ES-I3 (cell line): ENCODE results near the gene TMEM145.

Experiments
- H3K36me3 ChIP-seq: 2 replicates; pipeline ENCODE4 v1.6.1; 2013; ENCODE audit warnings: mild to moderate bottlenecking, low read length, control low read depth, moderate library complexity; ENCODE audit not compliant: insufficient read depth
- H3K4me1 ChIP-seq: 2 replicates; pipeline ENCODE4 v1.6.1; 2013; ENCODE audit warnings: mild to moderate bottlenecking, control low read depth, low read length; ENCODE audit not compliant: insufficient read depth
- H3K9ac ChIP-seq: 2 replicates; pipeline ENCODE4 v1.6.1; 2013; ENCODE audit warnings: low read depth, mild to moderate bottlenecking, low read length, moderate library complexity
- H3K9me3 ChIP-seq: 2 replicates; pipeline ENCODE4 v1.6.1; 2013; ENCODE audit warnings: mild to moderate bottlenecking, low read length, moderate library complexity; ENCODE audit not compliant: control insufficient read depth, insufficient read depth

Gene TMEM145

DNA sequence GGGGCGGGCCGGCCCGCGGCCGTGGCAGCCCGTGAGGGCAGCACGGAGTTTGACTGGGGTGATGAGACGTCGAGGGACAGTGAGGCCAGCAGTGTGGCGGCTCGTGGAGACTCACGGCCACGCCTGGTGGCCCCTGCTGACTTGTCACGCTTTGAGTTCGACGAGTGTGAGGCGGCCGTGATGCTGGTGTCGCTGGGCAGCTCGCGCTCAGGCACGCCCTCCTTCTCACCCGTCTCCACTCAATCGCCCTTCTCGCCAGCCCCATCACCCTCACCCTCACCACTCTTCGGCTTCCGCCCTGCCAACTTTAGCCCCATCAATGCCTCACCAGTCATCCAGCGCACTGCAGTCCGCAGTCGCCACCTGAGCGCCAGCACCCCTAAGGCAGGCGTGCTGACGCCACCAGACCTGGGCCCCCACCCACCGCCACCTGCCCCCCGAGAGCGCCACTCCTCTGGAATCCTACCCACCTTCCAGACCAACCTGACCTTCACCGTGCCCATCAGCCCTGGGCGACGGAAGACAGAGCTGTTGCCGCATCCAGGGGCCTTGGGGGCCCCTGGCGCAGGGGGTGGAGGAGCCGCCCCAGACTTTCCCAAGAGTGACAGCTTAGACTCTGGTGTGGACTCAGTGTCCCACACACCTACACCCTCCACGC lies 39.6 kb upstream of the TMEM145 start:
- Histone ChIP-seq H3K9me3 (no peaks in the 10 kb centered on the region), H3K36me3 (no peaks in the 10 kb centered on the region; the same call in 1 of the 2 replicates), H3K9ac (no peak overlapping the region), H3K4me1 (peaks cover 26% of the 10 kb centered on the region)

DNA sequence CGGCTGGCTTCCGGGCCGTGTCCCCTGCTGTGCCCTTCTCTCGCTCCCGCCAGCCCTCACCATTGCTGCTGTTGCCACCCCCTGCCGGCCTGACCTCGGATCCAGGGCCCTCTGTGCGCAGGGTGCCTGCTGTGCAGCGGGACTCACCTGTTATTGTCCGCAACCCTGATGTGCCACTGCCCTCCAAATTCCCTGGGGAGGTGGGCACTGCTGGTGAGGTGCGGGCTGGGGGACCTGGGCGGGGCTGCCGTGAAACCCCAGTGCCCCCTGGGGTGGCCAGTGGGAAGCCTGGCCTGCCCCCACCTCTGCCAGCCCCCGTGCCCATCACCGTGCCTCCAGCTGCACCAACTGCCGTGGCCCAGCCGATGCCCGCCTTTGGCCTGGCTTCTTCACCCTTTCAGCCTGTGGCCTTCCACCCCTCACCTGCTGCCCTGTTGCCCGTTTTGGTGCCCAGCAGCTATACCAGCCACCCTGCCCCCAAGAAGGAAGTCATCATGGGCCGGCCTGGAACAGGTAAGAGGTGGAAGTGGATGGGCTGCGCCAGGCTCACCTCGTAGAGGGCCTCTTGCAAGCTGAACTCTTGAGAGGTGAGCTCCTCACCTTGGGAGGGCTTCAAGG lies 38.9 kb upstream of the TMEM145 start:
- H3K36me3 ChIP-seq: no peaks in the 10 kb centered on the region; the same call in 1 of the 2 replicates
- no peak overlapping the region for H3K9ac ChIP-seq
- H3K4me1 ChIP-seq: peaks cover 26% of the 10 kb centered on the region
- no peaks in the 10 kb centered on the region for H3K9me3 ChIP-seq

DNA sequence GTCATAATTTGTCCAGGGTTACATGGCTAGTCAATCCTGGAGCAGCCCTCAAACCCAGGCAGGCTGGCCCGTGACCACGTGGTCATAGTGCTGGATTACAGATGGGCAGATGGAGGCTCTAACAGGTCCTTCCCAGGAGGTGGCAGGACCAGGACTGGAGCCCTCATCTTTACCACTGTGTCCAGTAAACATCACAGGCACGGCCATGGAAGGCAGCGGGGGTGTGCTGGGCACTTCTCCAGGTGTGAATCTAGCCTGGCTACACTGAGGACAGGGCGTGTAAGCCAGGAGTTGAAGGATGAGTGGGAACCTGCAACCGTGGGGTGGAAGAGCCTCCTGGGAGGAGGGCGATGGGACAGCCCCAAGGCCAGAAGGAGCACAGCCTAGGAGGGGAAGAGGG lies 38.0 kb upstream of the TMEM145 start:
- Histone ChIP-seq H3K4me1 (peaks cover 25% of the 10 kb centered on the region), H3K36me3 (no peaks in the 10 kb centered on the region; the same call in 1 of the 2 replicates), H3K9me3 (no peaks in the 10 kb centered on the region), H3K9ac (no peak overlapping the region)

GRCh38 chr19:42275517-42275916 lies 37.6 kb upstream of the TMEM145 start:
- peaks cover 21% of the 10 kb centered on the region; the same call in 1 of the 2 replicates for H3K4me1 ChIP-seq
- no peaks in the 10 kb centered on the region; the same call in 1 of the 2 replicates for H3K36me3 ChIP-seq
- H3K9me3 ChIP-seq: no peaks in the 10 kb centered on the region
- no peak overlapping the region for H3K9ac ChIP-seq

- no peaks in the 10 kb centered on the region; the same call in 1 of the 2 replicates for H3K36me3 ChIP-seq
- H3K4me1 ChIP-seq: peaks cover 15% of the 10 kb centered on the region; the same call in 1 of the 2 replicates
- H3K9ac ChIP-seq: no peak overlapping the region
- no peaks in the 10 kb centered on the region for H3K9me3 ChIP-seq
Observed at GRCh38 chr19:42276284-42276683, 36.8 kb upstream of the TMEM145 start.

- Histone ChIP-seq H3K4me1 (peaks cover 13% of the 10 kb centered on the region; the same call in 1 of the 2 replicates), H3K9me3 (no peaks in the 10 kb centered on the region), H3K9ac (no peak overlapping the region), H3K36me3 (no peaks in the 10 kb centered on the region; the same call in 1 of the 2 replicates)
Observed at GRCh38 chr19:42276821-42277220, 36.3 kb upstream of the TMEM145 start.

DNA sequence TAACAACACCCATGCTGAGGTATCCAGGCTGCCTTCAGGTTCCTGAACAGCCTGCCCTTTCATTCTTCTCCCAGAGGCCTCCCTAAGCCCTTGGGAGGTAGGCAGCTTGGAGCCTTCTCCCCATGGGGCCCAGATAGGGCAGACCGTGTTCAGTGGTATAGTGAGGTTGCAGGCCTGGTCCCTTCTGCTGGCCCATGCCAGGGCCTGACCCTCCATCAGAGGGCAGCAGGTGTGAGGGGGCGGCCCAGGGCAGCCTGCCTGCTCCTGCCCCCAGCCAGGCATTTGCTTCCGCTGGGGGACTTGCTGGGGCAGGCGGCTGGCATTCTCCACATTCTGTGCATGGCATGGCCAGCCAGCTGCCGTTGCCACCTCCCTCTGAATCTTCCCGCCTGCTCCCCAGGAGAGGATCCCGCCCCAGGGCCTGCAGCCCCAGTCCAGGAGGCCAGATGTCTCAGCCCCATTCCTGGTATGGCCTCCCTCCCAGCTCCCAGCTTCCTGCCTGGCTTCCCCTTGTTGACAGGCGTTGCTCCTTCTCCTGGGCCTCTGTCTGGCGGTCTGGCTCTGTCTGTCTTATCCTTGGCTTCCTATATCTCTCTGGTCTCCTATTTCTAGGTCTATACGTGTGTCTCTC lies 35.2 kb upstream of the TMEM145 start:
- Histone ChIP-seq H3K9ac (no peak overlapping the region), H3K36me3 (no peaks in the 10 kb centered on the region; the same call in 1 of the 2 replicates), H3K9me3 (no peaks in the 10 kb centered on the region), H3K4me1 (peaks cover 21% of the 10 kb centered on the region)

DNA sequence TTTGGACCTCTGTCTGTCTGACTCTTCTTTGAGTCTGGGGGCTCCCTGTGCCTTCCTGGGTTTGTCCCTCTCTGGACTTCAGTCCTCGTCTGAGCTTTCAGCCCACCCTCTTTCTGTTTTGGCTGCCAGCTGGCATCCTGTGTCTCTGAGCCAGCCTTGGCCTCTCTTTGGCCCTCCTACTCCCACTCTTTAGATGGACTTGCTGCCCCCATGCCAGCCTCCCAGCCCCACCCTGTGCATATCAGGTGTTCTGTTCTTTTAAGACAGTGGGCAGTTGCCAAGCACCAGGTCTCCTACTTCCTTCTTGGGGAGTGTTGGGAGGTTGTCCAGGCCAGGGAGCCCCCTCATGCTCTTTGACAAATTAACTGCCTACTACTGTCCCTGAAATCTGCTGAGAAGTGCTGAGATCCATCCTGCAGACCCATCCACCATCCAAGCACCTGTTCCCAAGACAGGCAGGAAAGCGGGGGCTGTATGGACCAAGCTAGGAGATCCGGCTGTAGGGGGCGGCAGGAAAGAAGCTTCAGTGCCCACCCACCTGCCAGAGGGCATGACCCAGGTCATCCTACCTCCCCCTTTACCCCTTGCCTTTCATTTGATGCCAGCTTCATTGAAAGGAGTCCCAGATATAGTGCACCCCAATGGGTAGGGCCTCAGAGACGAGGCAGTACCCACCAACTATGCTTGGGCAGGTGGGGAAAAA lies 34.5 kb upstream of the TMEM145 start:
- no peaks in the 10 kb centered on the region for H3K9me3 ChIP-seq
- peaks cover 25% of the 10 kb centered on the region for H3K4me1 ChIP-seq
- no peaks in the 10 kb centered on the region; the same call in 1 of the 2 replicates for H3K36me3 ChIP-seq
- no peak overlapping the region for H3K9ac ChIP-seq

DNA sequence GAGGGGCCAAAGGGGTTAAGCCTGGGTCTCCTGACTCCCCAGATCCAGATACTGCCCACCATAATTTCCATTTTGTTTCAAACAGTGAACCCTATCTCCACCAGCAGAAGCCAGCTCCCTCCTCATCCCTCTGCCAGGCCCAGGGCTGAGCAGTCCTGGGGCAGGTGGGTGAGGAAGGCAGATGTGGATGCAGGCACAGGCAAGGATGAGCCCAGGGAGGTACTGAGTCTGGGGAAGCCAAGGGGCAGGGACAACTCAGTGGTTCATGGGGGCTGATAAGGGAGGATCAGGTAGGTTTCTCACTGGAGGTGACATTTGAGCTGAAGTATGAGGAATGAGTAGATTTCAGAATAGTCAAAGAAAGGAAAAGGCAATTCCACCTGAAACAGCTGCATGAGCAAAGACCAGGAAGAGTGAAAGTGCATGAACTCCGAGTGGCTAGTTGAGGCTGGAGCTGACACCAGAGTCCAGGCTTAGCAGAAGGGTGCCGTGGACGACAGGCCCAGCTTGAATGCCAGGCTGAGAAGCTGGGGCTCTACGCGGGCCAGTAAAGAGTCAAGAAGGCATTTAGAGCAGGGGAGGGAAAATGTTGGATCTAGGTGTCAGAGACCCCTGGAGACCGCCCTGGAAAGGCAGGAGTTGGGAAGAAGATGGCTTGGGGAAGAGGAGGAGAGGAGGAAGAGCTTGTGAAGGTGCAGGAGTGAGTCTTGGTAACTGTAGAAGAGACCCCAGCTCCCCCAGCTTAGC lies 33.8 kb upstream of the TMEM145 start:
- no peaks in the 10 kb centered on the region for H3K9me3 ChIP-seq
- H3K4me1 ChIP-seq: peaks cover 25% of the 10 kb centered on the region
- peak overlapping the region; percentile 86 for H3K9ac ChIP-seq
- H3K36me3 ChIP-seq: no peaks in the 10 kb centered on the region; the same call in 1 of the 2 replicates

DNA sequence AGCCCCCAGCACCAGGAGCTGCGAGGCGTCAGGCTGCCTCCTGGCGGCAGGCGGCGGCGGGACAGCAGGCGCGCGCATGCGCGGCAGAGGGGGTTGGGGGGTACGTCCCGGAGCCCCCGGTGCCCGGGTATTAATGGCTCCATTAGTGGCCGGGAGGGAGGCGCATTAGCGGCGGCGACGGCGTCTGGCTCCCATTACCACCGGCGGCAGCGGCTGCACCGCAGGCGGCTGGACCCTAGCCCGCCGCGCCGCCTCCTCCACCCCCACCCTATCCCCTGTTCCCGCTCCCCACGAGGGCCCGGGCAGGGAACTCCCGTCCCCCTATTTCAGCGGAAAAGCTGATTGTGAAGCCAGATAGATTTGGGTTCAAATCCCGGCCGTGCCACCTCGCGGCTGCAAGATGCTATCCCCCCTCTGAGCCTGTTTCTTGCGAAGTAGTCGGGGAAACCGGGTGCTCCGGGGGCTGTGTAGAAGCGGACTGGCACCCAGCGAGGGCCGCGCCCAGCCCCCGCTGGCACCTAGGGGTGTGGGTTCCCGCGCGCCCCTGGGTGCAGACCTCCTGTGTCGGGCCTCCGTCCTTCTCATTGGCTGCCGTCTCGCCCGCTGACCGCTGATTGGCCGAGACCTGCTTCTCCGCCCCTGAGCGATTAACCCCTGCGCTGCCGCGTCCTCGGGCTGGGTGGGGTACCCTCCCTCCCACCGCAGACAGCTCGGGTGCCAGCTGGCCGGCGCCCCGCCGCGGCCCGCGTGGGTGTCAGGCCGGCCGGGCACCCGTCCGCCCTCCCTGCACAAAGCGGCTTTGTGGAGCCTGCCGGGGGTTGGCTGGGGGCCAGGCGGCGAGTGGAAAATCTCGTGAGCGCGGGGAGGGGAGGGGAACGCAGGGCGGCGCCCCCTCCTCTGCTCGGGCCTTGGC lies 33.0 kb upstream of the TMEM145 start:
- Histone ChIP-seq H3K9ac (peak overlapping the region; percentile 86), H3K4me1 (peaks cover 29% of the 10 kb centered on the region), H3K9me3 (no peaks in the 10 kb centered on the region), H3K36me3 (no peaks in the 10 kb centered on the region; the same call in 1 of the 2 replicates)

DNA sequence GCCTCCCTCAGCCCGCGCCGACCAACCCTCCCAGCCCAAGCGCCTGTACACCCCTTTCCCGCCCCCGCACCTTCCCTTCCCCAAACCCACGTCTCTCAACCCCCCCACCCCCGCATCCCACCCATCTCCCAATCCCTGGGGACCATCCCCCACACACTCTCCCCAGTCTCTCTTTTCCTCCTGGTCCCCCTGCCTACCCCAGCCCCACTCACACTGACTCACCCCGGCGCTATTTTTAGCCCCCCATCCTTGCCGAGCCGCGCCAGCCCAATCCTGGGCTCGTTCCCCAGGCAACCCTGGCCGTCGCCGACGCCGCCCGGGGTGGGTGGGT lies 32.3 kb upstream of the TMEM145 start:
- H3K9ac ChIP-seq: peak overlapping the region; percentile 86; the same call in 1 of the 2 replicates
- H3K4me1 ChIP-seq: peaks cover 35% of the 10 kb centered on the region
- H3K9me3 ChIP-seq: no peaks in the 10 kb centered on the region
- H3K36me3 ChIP-seq: no peaks in the 10 kb centered on the region; the same call in 1 of the 2 replicates

DNA sequence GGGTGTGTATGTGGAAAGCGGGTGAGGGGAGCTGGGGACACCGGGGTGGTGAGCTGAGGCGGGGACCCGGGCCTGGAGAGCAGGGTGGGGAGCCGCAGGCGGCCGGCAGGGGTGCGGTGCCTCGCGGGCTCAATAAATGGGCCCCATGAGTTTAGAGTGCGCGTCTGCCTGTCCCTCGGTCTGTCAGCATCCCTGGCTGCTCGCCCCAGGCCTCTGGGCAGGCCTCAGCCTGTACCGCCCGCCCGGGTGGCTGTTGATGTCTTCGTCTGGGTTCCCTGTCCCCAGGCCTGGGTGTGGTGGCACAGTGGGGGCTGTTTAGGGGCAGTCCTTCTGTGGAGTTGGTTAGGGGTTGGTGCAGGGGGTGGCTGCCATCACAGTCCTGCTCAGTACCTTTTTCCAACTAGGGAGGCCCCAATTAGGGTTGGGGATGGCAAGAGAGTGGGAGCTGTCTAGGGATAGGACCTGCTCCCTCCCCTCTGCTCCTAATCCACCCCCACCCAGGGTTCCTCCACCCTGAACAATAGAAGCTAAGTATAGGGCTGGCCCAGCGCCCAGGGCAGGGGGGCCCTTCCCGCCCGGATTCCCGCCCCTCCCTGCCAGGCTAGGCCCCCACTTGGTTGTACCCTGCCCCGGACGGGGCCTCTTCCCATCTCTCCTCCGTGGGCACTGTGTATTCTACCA lies 31.8 kb upstream of the TMEM145 start:
- Histone ChIP-seq H3K9me3 (no peaks in the 10 kb centered on the region), H3K4me1 (peaks cover 38% of the 10 kb centered on the region), H3K9ac (peak overlapping the region; percentile 86; the same call in 1 of the 2 replicates), H3K36me3 (no peaks in the 10 kb centered on the region; the same call in 1 of the 2 replicates)
